Activated naive CD4-positive, alpha-beta T cell treated with anti-CD3 and anti-CD28 coated beads for 36 hours (primary cell): Measurements from ENCODE around the gene MRPL1. TPM values are rescaled to one million over a fixed set of nuclear protein-coding genes. Genes with fewer than 3 reads are reported as not detected.
"Not testable (repeated sequence)": the region's sequence is repeated elsewhere in the genome, so short reads cannot be mapped to it uniquely, and the experiment has no call there.

Experiments
- CTCF ChIA-PET: fragments of 350-600 bp; sonication (Branson Sonifier 250); formaldehyde crosslinking; loops from one replicate; lab custom pipeline; 2021; ENCODE audit warnings: antibody characterized with exemption; lab: Charles Lee
- DNase-seq: peaks from one replicate; pipeline ENCODE4 v3.0.0-alpha.2; 2020
- H3K27ac Mint-ChIP-seq: one replicate; pipeline ENCODE4 v1.8.0; 2021; ENCODE audit warnings: mild to moderate bottlenecking, mixed read lengths
- H3K27me3 Mint-ChIP-seq: one replicate; pipeline ENCODE4 v1.8.0; 2021; ENCODE audit warnings: low read depth, mixed read lengths
- H3K36me3 Mint-ChIP-seq: one replicate; pipeline ENCODE4 v1.8.0; 2021; ENCODE audit warnings: low read depth, mixed read lengths
- H3K4me1 Mint-ChIP-seq: one replicate; pipeline ENCODE4 v1.8.0; 2021; ENCODE audit warnings: low read depth, mixed read lengths
- H3K4me3 Mint-ChIP-seq: one replicate; pipeline ENCODE4 v1.8.0; 2021; ENCODE audit warnings: mild to moderate bottlenecking, moderate library complexity, mixed read lengths
- H3K9me3 Mint-ChIP-seq: one replicate; pipeline ENCODE4 v1.8.0; 2021; ENCODE audit warnings: mixed read lengths
- intact Hi-C: fragments of 100-400 bp; cut with micrococcal nuclease; formaldehyde crosslinking; loops from one replicate; pipeline ENCODE4 v1.15.1; 2023
- total RNA-seq, 2 experiments: library from RNA; stranded (reverse); gene quantifications; one replicate each; pipeline ENCODE4 v1.2.3, GENCODE V29; 2021

Gene MRPL1
- total RNA-seq, 2 experiments from 2014 or later = 37.5 to 39.8 TPM

GRCh38 chr4:77958897-77959296 lies 96.3 kb downstream of the MRPL1 start:
- Mint-ChIP-seq H3K4me3 (no peak overlapping the region), H3K27ac (no peak overlapping the region), H3K9me3 (no peaks in the 10 kb centered on the region), H3K27me3 (no peaks in the 10 kb centered on the region), H3K36me3 (peaks cover 1% of the 10 kb centered on the region), H3K4me1 (peaks cover 16% of the 10 kb centered on the region)
- DNase-seq = no peak
- intact Hi-C loops = loop anchor here (1.0 to 10.0 kb wide), 5 partner anchors 100 to 976 kb away; partner anchors contain the start of genes CNOT6L and PAQR3
- CTCF ChIA-PET = interaction anchor here (0.5 to 1.3 kb wide), 4 partner anchors 100 to 787 kb away, joined by 3 to 4 read pairs (median 3); no protein-coding TSS in a partner anchor

GRCh38 chr4:77959566-77960338 lies 97.1 kb downstream of the MRPL1 start:
- Mint-ChIP-seq H3K36me3 (peaks cover 1% of the 10 kb centered on the region), H3K27ac (no peak overlapping the region), H3K9me3 (no peaks in the 10 kb centered on the region), H3K4me3 (no peak overlapping the region), H3K4me1 (peaks cover 16% of the 10 kb centered on the region), H3K27me3 (no peaks in the 10 kb centered on the region)
- intact Hi-C loops = loop anchor here (1.0 to 10.0 kb wide), 5 partner anchors 100 to 975 kb away; partner anchors contain the start of genes CNOT6L and PAQR3
- DNase-seq = no peak
- CTCF ChIA-PET = interaction anchor here (0.6 to 1.8 kb wide), 10 partner anchors 17 to 904 kb away, joined by 3 to 7 read pairs (median 4); no protein-coding TSS in a partner anchor

- Mint-ChIP-seq H3K27me3 (no peaks in the 10 kb centered on the region), H3K27ac (no peak overlapping the region), H3K36me3 (no peaks in the 10 kb centered on the region), H3K4me3 (no peak overlapping the region), H3K9me3 (no peaks in the 10 kb centered on the region), H3K4me1 (peaks cover 16% of the 10 kb centered on the region)
- CTCF ChIA-PET = interaction anchor here (0.7 to 1.8 kb wide), 9 partner anchors 17 to 559 kb away, joined by 3 to 7 read pairs (median 4); no protein-coding TSS in a partner anchor
- no peak for DNase-seq
- intact Hi-C loops = no loop called here
These were observed 97.7 kb downstream of the MRPL1 start for GRCh38 chr4:77960367-77960766.

GRCh38 chr4:77963004-77963403 lies 100.4 kb downstream of the MRPL1 start:
- H3K36me3 Mint-ChIP-seq = no peaks in the 10 kb centered on the region
- no peak overlapping the region for H3K27ac Mint-ChIP-seq
- no peak overlapping the region for H3K4me3 Mint-ChIP-seq
- H3K27me3 Mint-ChIP-seq = no peaks in the 10 kb centered on the region
- peaks cover 6% of the 10 kb centered on the region for H3K4me1 Mint-ChIP-seq
- intact Hi-C loops = no loop called here
- no peaks in the 10 kb centered on the region for H3K9me3 Mint-ChIP-seq
- no peak for DNase-seq
- CTCF ChIA-PET = interaction anchor here (0.8 kb wide), 1 partner anchor 13 kb away, joined by 3 read pairs; no protein-coding TSS in a partner anchor

GRCh38 chr4:77973657-77974056 lies 111.0 kb downstream of the MRPL1 start:
- H3K4me1 Mint-ChIP-seq, intact Hi-C loops, H3K27ac Mint-ChIP-seq, H3K9me3 Mint-ChIP-seq, H3K36me3 Mint-ChIP-seq, CTCF ChIA-PET, H3K4me3 Mint-ChIP-seq, DNase-seq: not testable (repeated sequence)
- H3K27me3 Mint-ChIP-seq = peaks cover 22% of the 10 kb centered on the region

GRCh38 chr4:77982900-77983540 lies 120.4 kb downstream of the MRPL1 start:
- H3K27me3 Mint-ChIP-seq = peaks cover 14% of the 10 kb centered on the region
- intact Hi-C loops, CTCF ChIA-PET, DNase-seq, H3K4me3 Mint-ChIP-seq, H3K36me3 Mint-ChIP-seq, H3K4me1 Mint-ChIP-seq, H3K27ac Mint-ChIP-seq, H3K9me3 Mint-ChIP-seq: not testable (repeated sequence)

GRCh38 chr4:77983612-77984311 lies 121.1 kb downstream of the MRPL1 start:
- H3K27ac Mint-ChIP-seq, CTCF ChIA-PET, H3K4me1 Mint-ChIP-seq, H3K36me3 Mint-ChIP-seq, DNase-seq, intact Hi-C loops, H3K9me3 Mint-ChIP-seq, H3K4me3 Mint-ChIP-seq: not testable (repeated sequence)
- H3K27me3 Mint-ChIP-seq = peaks cover 11% of the 10 kb centered on the region

GRCh38 chr4:77989968-77990367 lies 127.3 kb downstream of the MRPL1 start:
- intact Hi-C loops = no loop called here
- Mint-ChIP-seq H3K4me3 (no peak overlapping the region), H3K4me1 (no peaks in the 10 kb centered on the region), H3K36me3 (no peaks in the 10 kb centered on the region), H3K27ac (no peak overlapping the region), H3K27me3 (peaks cover 6% of the 10 kb centered on the region), H3K9me3 (no peaks in the 10 kb centered on the region)
- DNase-seq = no peak
- CTCF ChIA-PET = no interaction called here

GRCh38 chr4:77990456-77990855 lies 127.8 kb downstream of the MRPL1 start:
- H3K4me3 Mint-ChIP-seq = no peak overlapping the region
- H3K9me3 Mint-ChIP-seq = no peaks in the 10 kb centered on the region
- no peak overlapping the region for H3K27ac Mint-ChIP-seq
- no peaks in the 10 kb centered on the region for H3K36me3 Mint-ChIP-seq
- H3K4me1 Mint-ChIP-seq = no peaks in the 10 kb centered on the region
- CTCF ChIA-PET = no interaction called here
- peaks cover 3% of the 10 kb centered on the region for H3K27me3 Mint-ChIP-seq
- DNase-seq = no peak
- intact Hi-C loops = no loop called here

GRCh38 chr4:77990904-77991358 lies 128.3 kb downstream of the MRPL1 start:
- intact Hi-C loops = no loop called here
- H3K36me3 Mint-ChIP-seq = no peaks in the 10 kb centered on the region
- H3K4me1 Mint-ChIP-seq = no peaks in the 10 kb centered on the region
- CTCF ChIA-PET = interaction anchor here (0.6 kb wide), 1 partner anchor 15 kb away, joined by 3 read pairs; no protein-coding TSS in a partner anchor
- peaks cover 3% of the 10 kb centered on the region for H3K27me3 Mint-ChIP-seq
- H3K4me3 Mint-ChIP-seq = no peak overlapping the region
- no peak overlapping the region for H3K27ac Mint-ChIP-seq
- no peak for DNase-seq
- no peaks in the 10 kb centered on the region for H3K9me3 Mint-ChIP-seq

GRCh38 chr4:77992581-77992980 lies 130.0 kb downstream of the MRPL1 start:
- no peak for DNase-seq
- H3K36me3 Mint-ChIP-seq = no peaks in the 10 kb centered on the region
- no peaks in the 10 kb centered on the region for H3K9me3 Mint-ChIP-seq
- H3K27me3 Mint-ChIP-seq = peaks cover 3% of the 10 kb centered on the region
- H3K4me1 Mint-ChIP-seq = no peaks in the 10 kb centered on the region
- H3K4me3 Mint-ChIP-seq = no peak overlapping the region
- no peak overlapping the region for H3K27ac Mint-ChIP-seq
- CTCF ChIA-PET = interaction anchor here (1.4 kb wide), 1 partner anchor 9 kb away, joined by 3 read pairs; no protein-coding TSS in a partner anchor
- intact Hi-C loops = no loop called here

GRCh38 chr4:77994194-77994721 lies 131.6 kb downstream of the MRPL1 start:
- Mint-ChIP-seq H3K27ac (no peak overlapping the region), H3K9me3 (no peaks in the 10 kb centered on the region), H3K4me3 (no peak overlapping the region), H3K4me1 (no peaks in the 10 kb centered on the region), H3K36me3 (no peaks in the 10 kb centered on the region), H3K27me3 (no peaks in the 10 kb centered on the region)
- DNase-seq = peak; percentile 7
- intact Hi-C loops = no loop called here
- CTCF ChIA-PET = interaction anchor here (0.6 to 1.4 kb wide), 4 partner anchors 7 to 65 kb away, joined by 3 to 7 read pairs (median 3); no protein-coding TSS in a partner anchor
